CD8-positive, alpha-beta memory T cell (primary cell): ENCODE results near the gene CACNA1E. TPM values are rescaled to one million over a fixed set of nuclear protein-coding genes. Genes with fewer than 3 reads are reported as not detected.

Experiments used
- CTCF ChIA-PET: fragments of 350-600 bp; sonication (Branson Sonifier 250); formaldehyde crosslinking; loops from one replicate; lab custom pipeline; 2021; ENCODE audit warnings: antibody characterized with exemption; lab: Charles Lee
- POLR2A ChIA-PET: fragments of 350-600 bp; sonication (Branson Sonifier 250); formaldehyde crosslinking; loops from one replicate; lab custom pipeline; 2021; ENCODE audit warnings: antibody characterized with exemption; lab: Charles Lee
- DNase-seq, 5 donors: peaks; one replicate each; pipeline versions ENCODE4 v3.0.0 to v3.0.0-alpha.2; 2020 to 2022; ENCODE audit warnings: mixed read lengths in 1 of 5
- H3K27ac ChIP-seq: one replicate; pipeline ENCODE4 v1.7.0; 2013; ENCODE audit warnings: low read depth, mild to moderate bottlenecking, low read length, moderate library complexity
- H3K27me3 ChIP-seq: 2 replicates; pipeline ENCODE4 v1.7.0; 2013; ENCODE audit warnings: low read length, mild to moderate bottlenecking; ENCODE audit not compliant: insufficient read depth, poor library complexity, severe bottlenecking
- H3K36me3 ChIP-seq: 2 replicates; pipeline ENCODE4 v1.7.0; 2013; ENCODE audit warnings: mild to moderate bottlenecking, low read length, moderate library complexity; ENCODE audit not compliant: insufficient read depth
- H3K4me1 ChIP-seq: 2 replicates; pipeline ENCODE4 v1.7.0; 2013; ENCODE audit warnings: mild to moderate bottlenecking, low read length, moderate library complexity; ENCODE audit not compliant: insufficient read depth
- H3K4me3 ChIP-seq: 2 replicates; pipeline ENCODE4 v1.7.0; 2013; ENCODE audit warnings: mild to moderate bottlenecking, low read length
- H3K9me3 ChIP-seq: 2 replicates; pipeline ENCODE4 v1.7.0; 2013; ENCODE audit warnings: mild to moderate bottlenecking, low read length
- H3K27ac Mint-ChIP-seq, 8 donors: one replicate each; pipeline ENCODE4 v1.8.0; 2020 to 2021; ENCODE audit warnings: mixed read lengths in 8 of 8, mild to moderate bottlenecking in 6 of 8, inconsistent platforms in 3 of 8, moderate library complexity in 3 of 8
- H3K27me3 Mint-ChIP-seq, 2 donors: one replicate each; pipeline ENCODE4 v1.8.0; 2020 to 2021; ENCODE audit warnings: mixed read lengths in 2 of 2, mild to moderate bottlenecking in 1 of 2, moderate library complexity in 1 of 2
- H3K36me3 Mint-ChIP-seq, 3 donors: one replicate each; pipeline ENCODE4 v1.8.0; 2020 to 2021; ENCODE audit warnings: mixed read lengths in 3 of 3, inconsistent platforms in 1 of 3, mild to moderate bottlenecking in 1 of 3
- H3K4me1 Mint-ChIP-seq, 3 donors: one replicate each; pipeline ENCODE4 v1.8.0; 2020 to 2021; ENCODE audit warnings: mixed read lengths in 3 of 3, inconsistent platforms in 1 of 3, mild to moderate bottlenecking in 1 of 3
- H3K4me3 Mint-ChIP-seq, 7 donors: one replicate each; pipeline ENCODE4 v1.8.0; 2020 to 2021; ENCODE audit warnings: mixed read lengths in 7 of 7, mild to moderate bottlenecking in 6 of 7, moderate library complexity in 4 of 7, inconsistent platforms in 2 of 7
- H3K9me3 Mint-ChIP-seq, 5 donors: one replicate each; pipeline ENCODE4 v1.8.0; 2020 to 2022; ENCODE audit warnings: mixed read lengths in 5 of 5, mild to moderate bottlenecking in 3 of 5, moderate library complexity in 2 of 5, inconsistent platforms in 1 of 5
- polyA plus RNA-seq: library from polyadenylated mRNA; unstranded; fragments of 300-500 nt; fragmentation: Illumina TruSeq; gene quantifications from one replicate; pipeline ENCODE4 v1.2.3, GENCODE V29; 2021
- total RNA-seq, 2 experiments: library from RNA; stranded (reverse); gene quantifications; one replicate each; pipeline ENCODE4 v1.2.3, GENCODE V29; 2021

CACNA1E gene
- total and polyA plus RNA-seq, 3 experiments from 2014 or later, result not detected

DNA sequence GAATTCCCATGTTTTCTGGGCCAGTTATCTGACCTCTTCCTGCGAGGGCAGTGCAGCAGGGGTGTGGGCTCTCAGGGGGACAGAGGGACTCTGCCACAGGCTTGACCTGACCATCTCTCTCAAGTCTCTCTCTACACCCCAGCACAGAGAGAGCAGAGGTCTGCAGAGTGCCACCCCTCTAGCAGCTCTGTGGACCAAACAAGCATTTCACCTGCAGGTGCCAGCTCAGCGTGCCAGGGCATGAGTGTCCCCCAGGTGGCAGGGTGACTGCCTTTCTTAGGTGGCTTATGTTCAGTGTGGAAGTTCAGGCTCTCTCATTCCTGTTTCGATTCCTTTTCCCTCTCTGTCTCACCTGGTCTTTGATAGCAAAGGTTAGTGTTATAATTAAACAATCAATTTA, 191.3 kb downstream of the CACNA1E start:
- H3K27ac ChIP-seq, result no peak overlapping the region
- H3K27me3 ChIP-seq, result no peaks in the 10 kb centered on the region
- POLR2A ChIA-PET, result no interaction called here
- no peaks in the 10 kb centered on the region for H3K4me1 ChIP-seq
- H3K36me3 ChIP-seq, result no peaks in the 10 kb centered on the region
- H3K4me1 Mint-ChIP-seq, result no peaks in the 10 kb centered on the region
- no peak for DNase-seq
- H3K9me3 ChIP-seq, result no peaks in the 10 kb centered on the region
- no peaks in the 10 kb centered on the region for H3K36me3 Mint-ChIP-seq
- H3K4me3 ChIP-seq, result no peak overlapping the region
- CTCF ChIA-PET, result no interaction called here
- H3K4me3 Mint-ChIP-seq, result no peak overlapping the region
- no peak overlapping the region for H3K27ac Mint-ChIP-seq
- peaks cover 15 to 16% of the 10 kb centered on the region in 2 donors for H3K27me3 Mint-ChIP-seq
- peaks cover 0 to 2% (median 0%) of the 10 kb centered on the region in 5 donors for H3K9me3 Mint-ChIP-seq

- Mint-ChIP-seq H3K4me1 (no peaks in the 10 kb centered on the region), H3K4me3 (no peak overlapping the region), H3K9me3 (peaks cover 0 to 2% (median 0%) of the 10 kb centered on the region in 5 donors), H3K27me3 (peaks cover 15 to 16% of the 10 kb centered on the region in 2 donors), H3K36me3 (no peaks in the 10 kb centered on the region), H3K27ac (no peak overlapping the region)
- Histone ChIP-seq H3K4me1 (no peaks in the 10 kb centered on the region), H3K27ac (no peak overlapping the region), H3K27me3 (no peaks in the 10 kb centered on the region), H3K36me3 (no peaks in the 10 kb centered on the region), H3K9me3 (no peaks in the 10 kb centered on the region), H3K4me3 (no peak overlapping the region)
- CTCF ChIA-PET, result no interaction called here
- POLR2A ChIA-PET, result no interaction called here
- DNase-seq, result no peak
Observed at GRCh38 chr1:181675091-181675917, 192.0 kb downstream of the CACNA1E start.

- Histone ChIP-seq H3K4me3 (no peak overlapping the region), H3K9me3 (no peaks in the 10 kb centered on the region), H3K4me1 (no peaks in the 10 kb centered on the region), H3K27me3 (no peaks in the 10 kb centered on the region), H3K36me3 (no peaks in the 10 kb centered on the region), H3K27ac (no peak overlapping the region)
- no peaks in the 10 kb centered on the region for H3K4me1 Mint-ChIP-seq
- DNase-seq, result no peak
- H3K9me3 Mint-ChIP-seq, result peaks cover 0 to 2% (median 0%) of the 10 kb centered on the region in 5 donors
- no peak overlapping the region for H3K4me3 Mint-ChIP-seq
- no peak overlapping the region for H3K27ac Mint-ChIP-seq
- POLR2A ChIA-PET, result no interaction called here
- CTCF ChIA-PET, result no interaction called here
- H3K36me3 Mint-ChIP-seq, result no peaks in the 10 kb centered on the region
- H3K27me3 Mint-ChIP-seq, result peaks cover 15 to 16% of the 10 kb centered on the region in 2 donors
Observed at GRCh38 chr1:181675918-181676190, 192.5 kb downstream of the CACNA1E start.

DNA sequence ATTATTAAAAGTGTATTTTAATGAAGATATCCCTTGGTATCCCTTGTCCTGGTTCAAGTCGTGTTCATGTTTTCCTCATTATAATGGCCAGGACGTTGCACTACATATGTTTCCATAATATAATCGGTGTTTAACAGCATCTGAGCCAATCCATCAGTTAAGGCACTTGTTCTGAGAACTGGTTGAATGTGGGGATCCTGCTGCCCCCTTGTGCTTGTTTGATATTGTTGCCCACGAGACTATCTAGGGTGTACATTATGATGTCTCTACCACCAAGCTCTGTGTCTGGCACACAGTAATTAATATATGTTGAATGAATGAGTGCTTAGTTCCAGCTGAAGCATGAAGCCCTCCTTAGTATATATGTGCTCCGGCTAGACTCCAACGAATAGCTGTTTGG, 193.0 kb downstream of the CACNA1E start:
- H3K36me3 ChIP-seq, result no peaks in the 10 kb centered on the region
- H3K27me3 ChIP-seq, result no peaks in the 10 kb centered on the region
- no peaks in the 10 kb centered on the region for H3K4me1 ChIP-seq
- CTCF ChIA-PET, result no interaction called here
- no peaks in the 10 kb centered on the region for H3K4me1 Mint-ChIP-seq
- no peak overlapping the region for H3K4me3 Mint-ChIP-seq
- H3K9me3 Mint-ChIP-seq, result peaks cover 0 to 2% (median 0%) of the 10 kb centered on the region in 5 donors
- no peak overlapping the region for H3K27ac ChIP-seq
- no peaks in the 10 kb centered on the region for H3K36me3 Mint-ChIP-seq
- POLR2A ChIA-PET, result no interaction called here
- no peaks in the 10 kb centered on the region for H3K9me3 ChIP-seq
- H3K27me3 Mint-ChIP-seq, result peaks cover 15 to 16% of the 10 kb centered on the region in 2 donors
- H3K4me3 ChIP-seq, result no peak overlapping the region
- DNase-seq, result no peak
- H3K27ac Mint-ChIP-seq, result no peak overlapping the region

DNA sequence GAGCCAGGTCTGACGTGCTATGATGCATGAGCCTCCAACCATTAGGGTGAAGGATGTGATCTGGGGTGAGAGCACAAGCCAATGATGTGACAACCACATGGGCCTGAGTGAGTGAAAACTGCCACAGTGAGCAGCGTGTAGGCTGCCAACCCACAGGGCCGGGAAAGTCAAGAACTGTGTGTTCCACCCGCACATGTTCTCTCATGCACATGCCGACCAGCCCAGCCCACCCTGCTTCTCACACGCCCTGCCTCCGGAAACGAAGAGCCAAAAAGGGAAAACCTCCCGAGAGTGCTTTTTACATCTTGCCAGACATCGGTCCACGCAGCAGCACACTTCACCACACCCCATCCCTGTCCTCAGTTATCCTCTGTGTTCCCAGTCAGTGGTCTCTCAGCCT, 197.0 kb downstream of the CACNA1E start:
- Mint-ChIP-seq H3K27ac (peak overlapping the region in 1 of 8 donors; percentile 38), H3K9me3 (peaks cover 0 to 2% (median 0%) of the 10 kb centered on the region in 5 donors), H3K4me3 (no peak overlapping the region), H3K36me3 (no peaks in the 10 kb centered on the region), H3K27me3 (peaks cover under 1 to 3% of the 10 kb centered on the region in 2 donors), H3K4me1 (no peaks in the 10 kb centered on the region)
- POLR2A ChIA-PET, result no interaction called here
- no peak for DNase-seq
- Histone ChIP-seq H3K9me3 (no peaks in the 10 kb centered on the region), H3K4me3 (no peak overlapping the region), H3K27ac (no peak overlapping the region), H3K4me1 (no peaks in the 10 kb centered on the region), H3K27me3 (no peaks in the 10 kb centered on the region), H3K36me3 (no peaks in the 10 kb centered on the region)
- CTCF ChIA-PET, result no interaction called here

GRCh38 chr1:181680871-181681270, 197.6 kb downstream of the CACNA1E start:
- Histone ChIP-seq H3K27ac (no peak overlapping the region), H3K4me3 (no peak overlapping the region), H3K27me3 (no peaks in the 10 kb centered on the region), H3K4me1 (no peaks in the 10 kb centered on the region), H3K9me3 (no peaks in the 10 kb centered on the region), H3K36me3 (no peaks in the 10 kb centered on the region)
- Mint-ChIP-seq H3K4me3 (no peak overlapping the region), H3K9me3 (peaks cover 0 to 2% (median 0%) of the 10 kb centered on the region in 5 donors), H3K4me1 (no peaks in the 10 kb centered on the region), H3K27ac (no peak overlapping the region), H3K36me3 (no peaks in the 10 kb centered on the region), H3K27me3 (peaks cover 0 to 3% of the 10 kb centered on the region in 2 donors)
- ChIA-PET POLR2A (no interaction called here), CTCF (no interaction called here)
- DNase-seq, result no peak

GRCh38 chr1:181685211-181685610, 201.9 kb downstream of the CACNA1E start:
- Mint-ChIP-seq H3K9me3 (peaks cover 0 to 6% (median 2%) of the 10 kb centered on the region in 5 donors), H3K27ac (no peak overlapping the region), H3K36me3 (no peaks in the 10 kb centered on the region), H3K4me1 (no peaks in the 10 kb centered on the region), H3K27me3 (peaks cover 6 to 14% of the 10 kb centered on the region in 2 donors), H3K4me3 (no peak overlapping the region)
- Histone ChIP-seq H3K4me3 (no peak overlapping the region), H3K36me3 (no peaks in the 10 kb centered on the region), H3K9me3 (no peaks in the 10 kb centered on the region), H3K27ac (no peak overlapping the region), H3K27me3 (no peaks in the 10 kb centered on the region), H3K4me1 (no peaks in the 10 kb centered on the region)
- POLR2A ChIA-PET, result no interaction called here
- no peak for DNase-seq
- CTCF ChIA-PET, result no interaction called here

GRCh38 chr1:181701891-181702290, 218.6 kb downstream of the CACNA1E start:
- Histone ChIP-seq H3K27ac (no peak overlapping the region), H3K4me3 (no peak overlapping the region), H3K4me1 (no peaks in the 10 kb centered on the region), H3K27me3 (no peaks in the 10 kb centered on the region), H3K9me3 (no peaks in the 10 kb centered on the region), H3K36me3 (no peaks in the 10 kb centered on the region)
- H3K4me1 Mint-ChIP-seq, result no peaks in the 10 kb centered on the region
- peaks cover 6 to 7% of the 10 kb centered on the region in 2 donors for H3K27me3 Mint-ChIP-seq
- ChIA-PET CTCF (no interaction called here), POLR2A (no interaction called here)
- DNase-seq, result no peak
- H3K9me3 Mint-ChIP-seq, result peaks cover 0 to 2% (median 0%) of the 10 kb centered on the region in 5 donors
- no peak overlapping the region for H3K4me3 Mint-ChIP-seq
- no peak overlapping the region for H3K27ac Mint-ChIP-seq
- H3K36me3 Mint-ChIP-seq, result no peaks in the 10 kb centered on the region
